Neural cell (in vitro differentiated cells): ENCODE results near the gene MRPL12.

Experiments
- CTCF ChIP-seq: fragments of 450-650 bp; IDR thresholded peaks from 2 replicates; pipeline ENCODE4 v1.5.1; 2014; ENCODE audit warnings: antibody characterized with exemption, mild to moderate bottlenecking, moderate library complexity; ENCODE audit not compliant: poor library complexity, severe bottlenecking
- EZH2 ChIP-seq: fragments of 200-600, 300-800 bp; shearing (Covaris generic), sonication (generic); IDR thresholded peaks from 2 replicates; pipeline ENCODE4 v1.6.1; 2014; ENCODE audit warnings: antibody characterized with exemption, low read length, borderline replicate concordance, mild to moderate bottlenecking; ENCODE audit not compliant: insufficient read depth, poor library complexity, severe bottlenecking
- MXI1 ChIP-seq: fragments of 450-650 bp; conservative IDR thresholded peaks from 2 replicates; pipeline ENCODE4 v1.6.1; 2014; ENCODE audit warnings: antibody characterized with exemption, mild to moderate bottlenecking; ENCODE audit not compliant: poor library complexity, severe bottlenecking
- POLR2AphosphoS5 ChIP-seq: IDR thresholded peaks from 2 replicates; pipeline ENCODE4 v1.6.1; 2012
- SMC3 ChIP-seq: fragments of 450-650 bp; conservative IDR thresholded peaks from 2 replicates; pipeline ENCODE4 v1.6.1; 2014; ENCODE audit warnings: antibody characterized with exemption, mild to moderate bottlenecking, moderate library complexity; ENCODE audit not compliant: poor library complexity
- TAF1 ChIP-seq: IDR thresholded peaks from 2 replicates; pipeline ENCODE4 v1.6.1; 2012; ENCODE audit warnings: low read depth
- TF ChIP-seq, protein P1 (sequence below): IDR thresholded peaks from 2 replicates; pipeline ENCODE4 v1.6.1; 2012; ENCODE audit warnings: borderline replicate concordance

DNA sequence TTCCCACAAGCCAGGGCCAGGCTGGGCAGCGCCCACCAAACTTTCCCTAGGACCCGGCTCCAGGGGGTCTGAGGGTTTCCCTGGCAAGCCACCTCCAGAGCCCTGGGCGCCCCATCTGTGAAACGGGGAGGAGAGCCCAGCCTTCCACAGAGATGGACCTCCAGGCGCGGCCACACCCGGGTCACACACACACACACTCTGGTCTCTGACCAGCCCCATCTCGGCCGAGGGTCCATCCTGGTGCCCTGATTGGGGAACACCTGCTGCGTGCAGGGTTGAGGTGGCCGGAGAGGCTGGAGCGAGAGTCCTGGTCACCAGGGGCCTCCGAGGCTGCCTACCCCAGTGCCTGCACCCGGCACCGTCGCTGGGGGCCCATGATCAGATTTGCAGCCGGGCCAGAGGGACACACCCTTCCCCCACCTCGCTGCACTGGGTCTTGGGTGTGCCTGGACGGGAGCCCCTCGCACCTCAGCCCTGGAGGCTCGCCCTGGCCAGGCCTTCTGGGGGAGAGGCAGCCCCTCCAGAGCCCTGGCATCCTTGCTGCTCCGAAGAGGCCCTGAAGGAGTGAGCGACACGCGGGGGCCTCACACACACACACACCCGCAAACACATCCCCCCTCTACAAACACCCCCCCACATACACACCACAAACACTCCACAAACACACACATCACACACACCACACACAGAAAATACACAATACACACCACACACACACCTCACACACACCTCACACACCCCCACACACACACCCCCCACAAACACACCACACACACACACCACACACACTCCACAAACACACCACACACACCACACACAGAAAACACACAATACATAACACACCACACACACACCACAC is 38.7 kb downstream of the MRPL12 start:
- TF ChIP-seq CTCF (no peak), POLR2AphosphoS5 (no peak), EZH2 (no peak), MXI1 (no peak), SMC3 (no peak), TAF1 (no peak)
- TF ChIP-seq, protein P1, sequence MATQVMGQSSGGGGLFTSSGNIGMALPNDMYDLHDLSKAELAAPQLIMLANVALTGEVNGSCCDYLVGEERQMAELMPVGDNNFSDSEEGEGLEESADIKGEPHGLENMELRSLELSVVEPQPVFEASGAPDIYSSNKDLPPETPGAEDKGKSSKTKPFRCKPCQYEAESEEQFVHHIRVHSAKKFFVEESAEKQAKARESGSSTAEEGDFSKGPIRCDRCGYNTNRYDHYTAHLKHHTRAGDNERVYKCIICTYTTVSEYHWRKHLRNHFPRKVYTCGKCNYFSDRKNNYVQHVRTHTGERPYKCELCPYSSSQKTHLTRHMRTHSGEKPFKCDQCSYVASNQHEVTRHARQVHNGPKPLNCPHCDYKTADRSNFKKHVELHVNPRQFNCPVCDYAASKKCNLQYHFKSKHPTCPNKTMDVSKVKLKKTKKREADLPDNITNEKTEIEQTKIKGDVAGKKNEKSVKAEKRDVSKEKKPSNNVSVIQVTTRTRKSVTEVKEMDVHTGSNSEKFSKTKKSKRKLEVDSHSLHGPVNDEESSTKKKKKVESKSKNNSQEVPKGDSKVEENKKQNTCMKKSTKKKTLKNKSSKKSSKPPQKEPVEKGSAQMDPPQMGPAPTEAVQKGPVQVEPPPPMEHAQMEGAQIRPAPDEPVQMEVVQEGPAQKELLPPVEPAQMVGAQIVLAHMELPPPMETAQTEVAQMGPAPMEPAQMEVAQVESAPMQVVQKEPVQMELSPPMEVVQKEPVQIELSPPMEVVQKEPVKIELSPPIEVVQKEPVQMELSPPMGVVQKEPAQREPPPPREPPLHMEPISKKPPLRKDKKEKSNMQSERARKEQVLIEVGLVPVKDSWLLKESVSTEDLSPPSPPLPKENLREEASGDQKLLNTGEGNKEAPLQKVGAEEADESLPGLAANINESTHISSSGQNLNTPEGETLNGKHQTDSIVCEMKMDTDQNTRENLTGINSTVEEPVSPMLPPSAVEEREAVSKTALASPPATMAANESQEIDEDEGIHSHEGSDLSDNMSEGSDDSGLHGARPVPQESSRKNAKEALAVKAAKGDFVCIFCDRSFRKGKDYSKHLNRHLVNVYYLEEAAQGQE = no peak
